ENCODE data around the gene HBE1.
"Not testable (repeated sequence)": the region's sequence is repeated elsewhere in the genome, so short reads cannot be mapped to it uniquely, and the experiment has no call there.

Gene HBE1

GRCh38 chr11:5253440-5253839, 16.3 kb downstream of the HBE1 start:
- not testable (repeated sequence) for DNase-seq (ENCODE audit: low read depth in 2 of 2)

GRCh38 chr11:5252919-5253265, 16.9 kb downstream of the HBE1 start:
- no peak for DNase-seq (ENCODE audit: low read depth in 2 of 2)

- DNase-seq (ENCODE audit: low read depth in 2 of 2): no peak
These were observed 17.4 kb downstream of the HBE1 start for GRCh38 chr11:5252192-5252918.

GRCh38 chr11:5251746-5252145, 18.0 kb downstream of the HBE1 start:
- DNase-seq (ENCODE audit: low read depth in 2 of 2): no peak

- DNase-seq (ENCODE audit: low read depth in 2 of 2): no peak
These were observed 19.1 kb downstream of the HBE1 start for GRCh38 chr11:5250543-5251204.

GRCh38 chr11:5249807-5250396, 19.8 kb downstream of the HBE1 start, which contains the start of gene HBG1:
HBG1 (minus strand) TSS chr11:5249857; CDS start chr11:5249804, 53 bp downstream.
- DNase-seq (ENCODE audit: low read depth in 2 of 2): not testable (repeated sequence)

GRCh38 chr11:5248498-5248897, 21.2 kb downstream of the HBE1 start:
- not testable (repeated sequence) for DNase-seq (ENCODE audit: low read depth in 2 of 2)

- DNase-seq (ENCODE audit: low read depth in 2 of 2): no peak
These were observed 22.1 kb downstream of the HBE1 start for GRCh38 chr11:5247472-5248192.

- DNase-seq (ENCODE audit: low read depth in 2 of 2): no peak
These were observed 22.8 kb downstream of the HBE1 start for GRCh38 chr11:5246772-5247471.

GRCh38 chr11:5245155-5245554, 24.6 kb downstream of the HBE1 start:
- no peak for DNase-seq (ENCODE audit: low read depth in 2 of 2)

- DNase-seq (ENCODE audit: low read depth in 2 of 2): no peak
These were observed 25.9 kb downstream of the HBE1 start for GRCh38 chr11:5243816-5244180.

- DNase-seq (ENCODE audit: low read depth in 2 of 2): no peak
These were observed 26.6 kb downstream of the HBE1 start for GRCh38 chr11:5242933-5243815.

- DNase-seq (ENCODE audit: low read depth in 2 of 2): no peak
These were observed 27.5 kb downstream of the HBE1 start for GRCh38 chr11:5242208-5242607.

- no peak for DNase-seq (ENCODE audit: low read depth in 2 of 2)
These were observed 28.3 kb downstream of the HBE1 start for GRCh38 chr11:5241458-5241857.

- DNase-seq (ENCODE audit: low read depth in 2 of 2): no peak
These were observed 29.3 kb downstream of the HBE1 start for GRCh38 chr11:5240458-5240857.

GRCh38 chr11:5240056-5240455, 29.7 kb downstream of the HBE1 start:
- no peak for DNase-seq (ENCODE audit: low read depth in 2 of 2)

- no peak for DNase-seq (ENCODE audit: low read depth in 2 of 2)
These were observed 30.7 kb downstream of the HBE1 start for GRCh38 chr11:5239046-5239445.

GRCh38 chr11:5238486-5238885, 31.3 kb downstream of the HBE1 start:
- DNase-seq (ENCODE audit: low read depth in 2 of 2): no peak

GRCh38 chr11:5237420-5237819, 32.3 kb downstream of the HBE1 start:
- no peak for DNase-seq (ENCODE audit: low read depth in 2 of 2)

GRCh38 chr11:5235364-5236095, 34.2 kb downstream of the HBE1 start:
- DNase-seq (ENCODE audit: low read depth in 2 of 2): no peak

All from stimulated activated CD4-positive, alpha-beta T cell treated with anti-CD3 and anti-CD28 coated beads, Interleukin-12 subunit alpha, Interleukin-12 subunit beta, amount 100 ng/mL, for 24 hours (primary cell).